Neural progenitor cell (in vitro differentiated cells): Measurements from ENCODE around the gene TCF3.
"Not testable (repeated sequence)": the region's sequence is repeated elsewhere in the genome, so short reads cannot be mapped to it uniquely, and the experiment has no call there.

ENCODE experiments used
- CTCF ChIP-seq: fragments of 200-600 bp; sonication (generic); IDR thresholded peaks from 2 replicates; pipeline ENCODE4 v1.5.1; 2017; ENCODE audit warnings: antibody characterized with exemption, mild to moderate bottlenecking
- EZH2 ChIP-seq: fragments of 200-600 bp; sonication (generic); IDR thresholded peaks from 2 replicates; pipeline ENCODE4 v1.6.1; 2017; ENCODE audit warnings: antibody characterized with exemption, mild to moderate bottlenecking, moderate library complexity
- EZH2phosphoT487 ChIP-seq: fragments of 200-600 bp; sonication (generic); IDR thresholded peaks from 2 replicates; pipeline ENCODE4 v1.6.1; 2017; ENCODE audit warnings: antibody characterized with exemption

DNA sequence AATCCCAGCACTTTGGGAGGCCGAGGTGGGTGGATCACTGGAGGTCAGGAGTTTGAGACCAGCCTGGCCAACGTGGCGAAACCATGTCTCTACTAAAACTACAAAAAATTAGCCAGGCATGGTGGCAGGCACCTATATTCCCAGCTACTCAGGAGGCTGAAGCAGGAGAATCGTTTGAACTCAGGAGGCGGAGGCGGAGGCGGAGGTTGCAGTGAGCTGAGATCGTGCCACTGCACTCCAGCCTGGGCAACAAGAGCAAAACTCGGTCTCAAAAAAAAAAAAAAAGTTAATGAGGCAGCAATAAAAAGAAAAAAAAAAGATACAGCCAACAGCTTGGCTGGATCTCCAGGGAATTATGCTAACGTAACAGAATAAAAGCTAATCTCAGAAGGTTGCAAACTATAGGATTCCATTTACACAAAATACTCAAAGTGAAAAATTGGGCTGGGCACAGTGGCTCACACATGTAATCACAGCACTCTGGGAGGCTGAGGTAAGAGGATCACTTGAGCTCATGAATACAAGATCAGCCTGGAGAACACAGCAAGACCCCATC, 11.4 kb downstream of the TCF3 start:
- not testable (repeated sequence) for TF ChIP-seq CTCF, EZH2phosphoT487, EZH2
